HCT116 (cell line): ENCODE measurements around the gene SNX9. TPM values are rescaled to one million over a fixed set of nuclear protein-coding genes. Genes with fewer than 3 reads are reported as not detected.
"Not testable (repeated sequence)": the region's sequence is repeated elsewhere in the genome, so short reads cannot be mapped to it uniquely, and the experiment has no call there.

Source experiments
- ATAC-seq: fragments of 200-7000 bp; cut with Tn5 transposase; 2 replicates; pipeline ENCODE4 v1.9.1; 2020; ENCODE audit warnings: mild to moderate bottlenecking, moderate library complexity
- BruUV-seq: library from RNA; stranded (reverse); fragments of 400-500 nt; replicated peaks from 2 replicates; lab custom pipeline; 2021; lab: Mats Ljungman, UMichigan
- CTCF ChIA-PET: fragments of 300-600 bp; sonication (Branson Sonifier 250); formaldehyde crosslinking; loops from one replicate; lab custom pipeline; 2021; ENCODE audit warnings: antibody characterized with exemption; lab: Charles Lee
- POLR2A ChIA-PET: fragments of 300-600, 350-600 bp; sonication (Branson Sonifier 250); formaldehyde crosslinking; loops from one replicate; lab custom pipeline; 2021; ENCODE audit warnings: antibody characterized with exemption; lab: Charles Lee
- RAD21 ChIA-PET, 2 experiments: fragments of 300-600 bp; sonication (Branson Sonifier 250); formaldehyde crosslinking; loops; one replicate each; lab custom pipeline; 2023; ENCODE audit warnings: low total read pairs in 2 of 2; ENCODE audit not compliant: uncharacterized antibody in 2 of 2, unreplicated experiment in 2 of 2, low non-redundant PET in 1 of 2; lab: Charles Lee
- DNase-seq: peaks from one replicate; pipeline ENCODE4 v3.0.0-alpha.2; 2010; ENCODE audit warnings: low read depth, low spot score
- H2AFZ ChIP-seq: fragments of 200-600 bp; shearing (Covaris generic), sonication (generic); 2 replicates; pipeline ENCODE4 v1.6.1; 2017; ENCODE audit warnings: low read depth, mixed run types, mixed read lengths, antibody characterized with exemption, low read length; ENCODE audit not compliant: poor library complexity, severe bottlenecking
- H3K27ac ChIP-seq: 2 replicates; pipeline ENCODE4 v1.5.1; 2012; ENCODE audit warnings: low read depth, low read length
- H3K27me3 ChIP-seq: fragments of 200-600 bp; sonication (generic); 2 replicates; pipeline ENCODE4 v1.6.1; 2016; ENCODE audit warnings: mixed run types, low read length, mixed read lengths; ENCODE audit not compliant: insufficient read depth
- H3K36me3 ChIP-seq, 2 experiments: fragments of 200-500 bp in 1 of 2; fragments of 200-600 bp in 1 of 2; sonication (Bioruptor generic) in 1 of 2; sonication (generic) in 1 of 2; 2 replicates each; pipeline versions ENCODE4 v1.5.1 to v1.6.1; 2014 to 2016; ENCODE audit warnings: low read length in 2 of 2, inconsistent platforms in 1 of 2, mixed read lengths in 1 of 2, mixed run types in 1 of 2; ENCODE audit not compliant: insufficient read depth in 2 of 2, control insufficient read depth in 1 of 2
- H3K4me1 ChIP-seq, 2 experiments: fragments of 200-600 bp in 1 of 2; sonication (generic) in 1 of 2; 2 replicates each; pipeline versions ENCODE4 v1.5.1 to v1.6.1; 2012 to 2017; ENCODE audit warnings: low read length in 2 of 2, inconsistent platforms in 1 of 2, mild to moderate bottlenecking in 1 of 2, mixed read lengths in 1 of 2, mixed run types in 1 of 2, moderate library complexity in 1 of 2; ENCODE audit not compliant: insufficient read depth in 2 of 2, control insufficient read depth in 1 of 2
- H3K4me2 ChIP-seq: fragments of 200-600 bp; sonication (generic); 2 replicates; pipeline ENCODE4 v1.6.1; 2017; ENCODE audit warnings: mixed run types, low read length, mixed read lengths
- H3K4me3 ChIP-seq, 2 experiments: fragments of 200-600 bp in 1 of 2; sonication (generic) in 1 of 2; replicated peaks in 1 of 2; 2 replicates each; pipeline ENCODE4 v1.5.1; 2011 to 2016; ENCODE audit warnings: low read length in 2 of 2, control low read depth in 1 of 2, low read depth in 1 of 2, mild to moderate bottlenecking in 1 of 2, mixed read lengths in 1 of 2, mixed run types in 1 of 2
- H3K79me2 ChIP-seq: fragments of 200-600 bp; sonication (generic); 2 replicates; pipeline ENCODE4 v1.6.1; 2017; ENCODE audit warnings: mild to moderate bottlenecking, mixed run types, low read length, moderate library complexity, mixed read lengths; ENCODE audit not compliant: insufficient read depth
- H3K9ac ChIP-seq: fragments of 200-600 bp; sonication (generic); 2 replicates; pipeline ENCODE4 v1.6.1; 2016; ENCODE audit warnings: low read length, mixed read lengths
- H3K9me2 ChIP-seq: fragments of 200-600 bp; sonication (generic), shearing (Covaris generic); 2 replicates; pipeline ENCODE4 v1.6.1; 2017; ENCODE audit warnings: mixed run types, mild to moderate bottlenecking, moderate library complexity; ENCODE audit not compliant: insufficient read depth
- H3K9me3 ChIP-seq, 2 experiments: fragments of 200-500 bp in 1 of 2; fragments of 200-600 bp in 1 of 2; sonication (Bioruptor generic) in 1 of 2; sonication (generic) in 1 of 2; 2 replicates each; pipeline ENCODE4 v1.6.1; 2014 to 2017; ENCODE audit warnings: low read length in 2 of 2, mixed read lengths in 2 of 2, inconsistent platforms in 1 of 2, low read depth in 1 of 2, mild to moderate bottlenecking in 1 of 2, mixed run types in 1 of 2, moderate library complexity in 1 of 2; ENCODE audit not compliant: control insufficient read depth in 1 of 2, insufficient read depth in 1 of 2
- H4K20me1 ChIP-seq: fragments of 200-600 bp; sonication (generic), shearing (Covaris generic); 2 replicates; pipeline ENCODE4 v1.6.1; 2017; ENCODE audit warnings: mixed run types, mild to moderate bottlenecking, moderate library complexity; ENCODE audit not compliant: insufficient read depth
- EGR1 ChIP-seq: IDR thresholded peaks from 2 replicates; pipeline ENCODE4 v1.6.1; 2012; ENCODE audit warnings: low read depth
- FOSL1 ChIP-seq: IDR thresholded peaks from 2 replicates; pipeline ENCODE4 v1.6.1; 2012; ENCODE audit warnings: low read depth
- POLR2A ChIP-seq: IDR thresholded peaks from 2 replicates; pipeline ENCODE4 v1.7.0; 2011; ENCODE audit warnings: borderline replicate concordance; ENCODE audit not compliant: insufficient read depth, insufficient read length; ENCODE audit errors: extremely low read depth
- RAD21 ChIP-seq: IDR thresholded peaks from 2 replicates; pipeline ENCODE4 v1.6.1; 2012; ENCODE audit warnings: low read depth, mild to moderate bottlenecking
- SIN3A ChIP-seq: IDR thresholded peaks from 2 replicates; pipeline ENCODE4 v1.6.1; 2012; ENCODE audit warnings: low read depth
- SRF ChIP-seq: IDR thresholded peaks from 2 replicates; pipeline ENCODE4 v1.6.1; 2012; ENCODE audit warnings: low read depth
- intact Hi-C: fragments of 100-400 bp; cut with micrococcal nuclease; formaldehyde crosslinking; loops from 2 replicates; pipeline ENCODE4 v1.10.0; 2022
- total RNA-seq: library from RNA; stranded (reverse); gene quantifications from one replicate; pipeline ENCODE4 v1.2.1, GENCODE V29; 2021; ENCODE audit not compliant: unreplicated experiment

SNX9 gene
- total RNA-seq, 1 experiment from 2014 or later: 42.5 TPM

DNA sequence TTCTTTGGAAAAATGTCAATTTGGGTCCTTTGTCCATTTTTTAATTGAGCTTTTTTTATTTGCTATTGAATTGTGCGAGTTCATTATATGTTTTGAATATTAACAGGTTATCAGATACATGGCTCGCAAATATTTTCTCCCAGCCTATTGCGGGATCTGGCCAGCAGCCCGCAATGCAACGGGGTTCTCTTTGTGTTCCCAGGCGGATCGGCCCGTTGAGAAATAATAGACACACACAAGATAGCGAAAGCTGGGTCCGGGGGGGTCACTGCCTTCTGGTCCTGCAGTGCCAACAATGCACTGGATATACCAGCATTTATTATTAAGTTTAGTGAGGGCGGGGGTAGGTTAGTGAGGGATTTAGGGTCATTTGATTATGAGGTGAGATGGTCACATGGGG lies 77.2 kb downstream of the SNX9 start:
- H3K4me2 ChIP-seq, DNase-seq, H3K4me1 ChIP-seq, H3K79me2 ChIP-seq, H2AFZ ChIP-seq, H3K9me2 ChIP-seq, POLR2A ChIA-PET, CTCF ChIA-PET, BruUV-seq, H4K20me1 ChIP-seq, H3K27ac ChIP-seq, H3K27me3 ChIP-seq, RAD21 ChIA-PET, H3K9ac ChIP-seq, intact Hi-C loops, H3K4me3 ChIP-seq, H3K9me3 ChIP-seq, ATAC-seq: not testable (repeated sequence)
- peaks cover 7 to 13% of the 10 kb centered on the region in 2 experiments; a peak in 3 of 4 replicates for H3K36me3 ChIP-seq

DNA sequence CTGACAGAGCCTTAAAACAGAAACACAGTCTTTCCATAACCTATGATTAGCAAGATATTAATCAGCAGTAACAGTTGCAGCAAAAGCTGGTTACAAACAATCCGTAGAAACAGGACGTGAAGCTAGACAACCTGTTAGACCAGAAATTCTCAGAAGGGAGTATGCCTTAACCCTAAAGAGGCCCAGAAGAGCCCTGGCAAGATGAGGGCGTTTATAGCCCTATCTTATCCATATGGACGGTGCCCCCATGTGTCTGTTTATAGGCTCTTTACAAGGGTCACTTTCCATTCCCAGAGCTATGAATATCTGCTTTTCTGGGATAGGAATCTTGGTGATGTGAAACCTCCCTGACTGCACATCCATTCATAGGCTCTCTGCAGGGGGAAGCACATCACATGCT lies 77.7 kb downstream of the SNX9 start:
- H2AFZ ChIP-seq, H3K9me2 ChIP-seq, BruUV-seq, H3K4me3 ChIP-seq, POLR2A ChIA-PET, H3K9me3 ChIP-seq, H3K27me3 ChIP-seq, DNase-seq, H3K4me2 ChIP-seq, H3K27ac ChIP-seq, RAD21 ChIA-PET, ATAC-seq, H3K4me1 ChIP-seq, intact Hi-C loops, CTCF ChIA-PET, H3K79me2 ChIP-seq, H4K20me1 ChIP-seq, H3K9ac ChIP-seq: not testable (repeated sequence)
- H3K36me3 ChIP-seq: peaks cover 7 to 15% of the 10 kb centered on the region in 2 experiments; a peak in 3 of 4 replicates

DNA sequence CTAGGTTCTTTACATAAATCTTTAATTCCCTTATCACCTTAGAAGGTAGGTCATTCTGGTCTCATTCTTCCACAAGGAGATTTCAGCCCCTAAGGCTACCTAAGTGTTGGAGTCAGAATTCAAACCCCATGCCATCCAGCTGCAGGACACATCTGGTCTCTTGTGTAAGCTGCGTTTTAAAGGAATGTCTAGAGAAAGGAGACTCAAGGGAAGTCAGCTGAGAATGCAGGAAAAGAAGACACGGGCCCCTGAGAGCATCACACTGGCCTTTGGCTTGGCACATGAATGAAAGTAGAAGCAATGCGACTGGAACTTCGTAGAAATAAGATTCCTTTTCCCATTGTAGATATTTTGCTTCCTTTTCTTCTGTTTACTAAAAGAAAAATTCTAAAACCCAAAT lies 82.0 kb downstream of the SNX9 start:
- ATAC-seq: no peak
- Histone ChIP-seq H3K9me3 (no peaks in the 10 kb centered on the region), H3K27me3 (no peaks in the 10 kb centered on the region), H3K4me3 (no peak overlapping the region), H3K4me1 (no peaks in the 10 kb centered on the region), H3K9me2 (no peaks in the 10 kb centered on the region), H4K20me1 (no peaks in the 10 kb centered on the region), H3K4me2 (no peak overlapping the region), H3K36me3 (peaks cover 9 to 13% of the 10 kb centered on the region in 2 experiments), H3K27ac (no peak overlapping the region), H3K9ac (no peak overlapping the region), H3K79me2 (no peaks in the 10 kb centered on the region), H2AFZ (no peak overlapping the region)
- no TSS peak for BruUV-seq
- CTCF ChIA-PET: no interaction called here
- RAD21 ChIA-PET: no interaction called here
- intact Hi-C loops: no loop called here
- no peak for DNase-seq
- no peak for TF ChIP-seq FOSL1
- no peak for TF ChIP-seq SIN3A
- TF ChIP-seq EGR1: no peak
- TF ChIP-seq SRF: no peak
- no peak for TF ChIP-seq RAD21
- TF ChIP-seq POLR2A: no peak
- POLR2A ChIA-PET: interaction anchor here (0.8 kb wide), 1 partner anchor 23 kb away, joined by 3 read pairs; no protein-coding TSS in a partner anchor
